NOMO-1 (cell line): ENCODE measurements around the gene DMD.
"Not testable (repeated sequence)": the region's sequence is repeated elsewhere in the genome, so short reads cannot be mapped to it uniquely, and the experiment has no call there.

ENCODE experiments used
- DNase-seq, 2 experiments: peaks; one replicate each; lab custom pipeline; 2025; ENCODE audit not compliant: unreplicated experiment in 2 of 2; lab: John Stamatoyannopoulos, UW

The DMD gene

GRCh38 chrX:32673193-32673592 lies 538.2 kb downstream of the DMD start:
- DNase-seq: no peak

DNA sequence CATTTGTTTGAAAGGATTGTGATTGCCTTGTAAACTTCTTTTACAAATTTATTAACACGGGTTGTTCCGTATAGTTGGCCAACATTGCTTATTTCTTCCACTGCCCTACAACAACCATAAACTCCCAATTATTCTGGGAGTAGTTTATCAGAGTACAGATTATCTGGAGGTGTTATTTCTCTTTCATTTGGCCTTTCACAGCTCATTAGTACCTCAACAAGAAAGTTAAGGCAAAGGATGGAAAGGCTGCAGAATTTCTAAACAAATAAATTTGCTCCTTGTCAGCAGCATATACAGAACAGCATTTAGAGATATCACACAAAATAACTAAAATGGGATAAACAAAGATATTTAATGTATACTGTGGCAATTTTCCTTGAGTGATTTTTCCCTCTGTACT lies 548.8 kb downstream of the DMD start:
- DNase-seq: no peak

- no peak for DNase-seq
Observed at GRCh38 chrX:32644476-32645245, 566.7 kb downstream of the DMD start.

DNA sequence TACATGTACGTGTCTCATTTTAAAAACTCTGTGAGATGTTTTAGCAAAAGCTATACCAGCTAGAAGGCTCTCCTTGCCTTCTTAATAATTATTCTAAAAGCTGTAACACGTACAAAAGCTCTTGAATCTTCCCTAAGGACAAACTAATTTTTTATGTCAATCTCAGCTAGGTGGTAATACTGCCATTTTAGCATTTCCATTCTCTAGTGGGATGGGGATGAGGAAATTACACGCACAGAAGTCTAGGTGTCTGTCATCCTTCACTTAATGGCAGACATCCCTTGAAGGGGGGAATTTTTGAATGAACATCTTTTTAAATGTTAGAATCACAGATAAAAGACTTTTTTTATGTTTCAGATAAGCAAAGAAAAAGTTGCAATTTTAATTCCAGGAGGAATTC lies 569.1 kb downstream of the DMD start:
- DNase-seq: no peak

DNA sequence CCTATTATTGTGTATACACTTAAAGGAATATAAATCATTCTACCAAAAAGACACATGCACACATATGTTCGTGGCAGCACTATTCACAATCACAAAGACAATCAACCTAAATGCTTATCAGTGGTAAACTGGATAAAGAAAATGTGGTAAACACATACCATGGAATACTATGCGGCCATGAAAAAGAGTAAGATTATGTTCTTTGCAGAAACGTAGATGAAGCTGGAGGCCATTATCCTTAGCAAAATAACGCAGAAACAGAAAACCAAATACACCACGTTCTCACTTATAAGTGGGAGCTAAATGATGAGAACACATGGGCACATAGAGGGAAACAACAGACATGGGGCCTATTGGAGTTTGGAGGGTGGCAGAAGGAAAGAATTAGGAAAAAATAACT lies 593.2 kb downstream of the DMD start:
- DNase-seq: no peak

GRCh38 chrX:32614707-32615106 lies 596.6 kb downstream of the DMD start:
- no peak for DNase-seq

- DNase-seq: no peak
Observed at GRCh38 chrX:32599156-32599555, 612.2 kb downstream of the DMD start.

DNA sequence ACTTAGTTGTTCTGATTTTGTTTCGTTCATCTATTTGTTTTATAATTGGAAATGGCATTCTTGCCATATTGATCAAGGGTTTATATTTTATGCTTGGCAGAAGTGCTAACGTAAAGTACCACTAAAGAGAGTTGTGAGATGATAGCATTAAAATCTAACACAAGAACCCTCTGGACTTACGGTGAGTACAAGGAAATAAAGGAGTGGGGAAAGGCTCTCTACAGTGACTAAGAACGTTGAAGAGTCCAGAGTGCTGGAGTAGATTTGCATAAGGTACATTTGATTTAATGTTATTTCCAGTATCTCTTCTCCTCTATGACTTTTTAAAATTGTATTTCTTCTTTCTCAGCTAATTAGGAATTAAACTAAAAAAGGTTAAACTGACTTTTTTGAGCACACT lies 612.6 kb downstream of the DMD start:
- DNase-seq: no peak

- DNase-seq: no peak
Observed at GRCh38 chrX:32597777-32598176, 613.6 kb downstream of the DMD start.

GRCh38 chrX:32592786-32593185 lies 618.6 kb downstream of the DMD start:
- DNase-seq: no peak

DNA sequence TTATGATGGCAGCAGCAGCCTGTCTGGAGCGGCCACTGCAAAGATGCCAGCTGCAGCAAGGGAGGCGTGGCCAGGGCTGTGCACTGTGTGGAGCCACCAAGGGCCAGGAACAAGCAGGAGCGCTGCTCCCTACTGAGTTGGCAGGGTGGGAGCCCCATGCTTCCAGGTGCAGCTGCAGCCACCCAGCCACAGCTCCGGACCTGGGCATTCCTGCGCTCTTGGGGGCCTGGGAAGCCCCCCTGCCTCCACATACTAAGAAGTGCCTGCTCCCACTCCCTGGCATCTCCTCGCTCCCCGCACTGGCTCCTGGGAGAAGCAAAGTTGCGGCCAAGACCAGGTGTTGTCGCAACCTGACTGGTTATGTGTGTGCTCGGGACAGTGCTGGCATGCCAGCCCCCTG lies 619.8 kb downstream of the DMD start:
- DNase-seq: no peak

DNA sequence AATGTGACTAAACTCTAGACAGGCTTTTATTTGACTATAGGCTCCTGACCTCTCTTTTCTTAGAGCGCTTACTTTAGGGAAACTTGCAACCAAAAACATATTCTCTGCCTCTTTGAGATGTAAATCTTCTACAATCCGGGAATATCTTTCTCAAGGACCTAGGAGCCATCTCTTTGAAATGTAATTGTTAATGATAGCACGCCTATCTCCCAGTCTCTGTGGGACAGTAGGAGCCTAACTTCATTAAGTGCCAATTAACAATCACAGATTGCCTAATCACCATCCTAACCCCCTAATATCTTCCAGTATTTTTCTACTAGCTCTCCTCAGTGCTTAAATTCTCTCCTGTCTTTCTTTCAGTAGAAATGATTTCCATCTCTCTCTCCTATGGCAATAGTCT lies 628.6 kb downstream of the DMD start:
- no peak for DNase-seq

DNA sequence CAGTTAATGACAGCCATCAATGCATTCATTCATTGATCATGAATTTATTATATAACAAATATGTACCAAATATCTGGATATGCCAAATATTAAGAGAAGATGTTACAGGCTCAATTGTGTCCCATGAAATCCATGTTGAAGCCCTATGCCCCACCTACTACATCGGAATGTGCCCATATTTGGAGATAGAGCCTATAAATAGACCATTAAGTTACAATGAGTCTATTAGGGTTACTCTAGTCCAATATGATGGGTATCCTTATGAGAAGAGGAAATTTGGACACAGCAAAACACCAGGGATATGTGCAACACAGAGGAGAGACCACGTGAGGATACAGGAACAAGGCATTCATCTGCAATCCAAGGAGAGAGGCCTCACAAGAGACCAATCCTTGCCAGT lies 634.5 kb downstream of the DMD start:
- no peak for DNase-seq

- DNase-seq: no peak
Observed at GRCh38 chrX:32572644-32573043, 638.7 kb downstream of the DMD start.

GRCh38 chrX:32571579-32571978 lies 639.8 kb downstream of the DMD start:
- DNase-seq: no peak

GRCh38 chrX:32562261-32562660 lies 649.1 kb downstream of the DMD start:
- no peak for DNase-seq

DNA sequence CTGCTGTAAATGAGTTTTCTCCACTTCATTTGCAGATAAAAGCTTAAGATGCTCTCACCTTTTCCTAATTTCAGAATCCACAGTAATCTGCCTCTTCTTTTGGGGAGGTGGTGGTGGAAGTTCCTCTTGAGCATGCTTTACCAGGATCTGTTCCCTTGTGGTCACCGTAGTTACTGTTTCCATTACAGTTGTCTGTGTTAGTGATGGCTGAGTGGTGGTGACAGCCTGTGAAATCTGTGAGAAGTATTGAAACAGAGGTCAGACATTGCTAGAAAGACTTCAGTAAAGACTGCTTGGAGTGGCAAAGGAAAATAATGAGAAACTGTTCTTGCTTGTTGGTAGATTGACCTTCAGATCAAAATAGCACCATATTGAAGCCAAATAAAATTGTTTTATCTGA lies 666.2 kb downstream of the DMD start:
- DNase-seq: no peak

DNA sequence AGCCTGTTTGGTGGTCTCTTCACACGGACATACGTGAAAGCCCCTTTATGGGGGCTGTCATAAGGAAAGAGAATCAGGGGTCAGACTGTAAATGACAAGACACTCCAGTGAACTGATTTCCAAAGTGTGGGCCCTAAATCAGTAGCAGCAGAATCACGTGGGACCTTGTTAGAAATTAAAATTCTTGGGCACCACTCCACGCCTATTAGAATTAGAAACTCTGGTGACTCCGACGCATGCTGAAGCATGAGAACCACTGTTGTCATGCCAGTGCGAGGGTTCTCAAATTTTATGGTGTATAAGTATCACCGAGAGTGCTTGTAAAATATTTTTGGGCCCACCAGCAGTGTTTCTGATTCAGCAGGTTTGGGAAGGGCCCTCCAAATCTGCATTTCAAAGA lies 672.8 kb downstream of the DMD start:
- no peak for DNase-seq

DNA sequence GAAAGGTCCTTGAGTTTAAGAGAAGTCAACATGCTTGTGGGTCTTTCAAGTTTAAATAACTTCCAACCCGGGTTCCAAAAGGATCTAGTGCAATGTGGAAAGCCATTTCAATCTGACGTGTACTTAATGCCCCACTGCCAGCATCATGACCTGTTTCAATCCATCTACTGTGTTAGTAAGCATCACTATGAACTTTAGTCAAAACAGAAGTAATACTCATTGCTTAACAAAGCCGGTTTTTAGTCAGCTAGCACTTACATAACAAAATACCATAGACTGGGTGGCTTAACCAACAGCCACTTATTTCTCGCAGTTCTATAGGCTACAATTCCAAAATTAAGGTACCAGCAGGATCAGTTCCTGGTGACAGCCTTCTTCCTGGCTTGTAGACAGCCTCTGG lies 677.5 kb downstream of the DMD start:
- no peak for DNase-seq

- no peak for DNase-seq
Observed at GRCh38 chrX:32532262-32532661, 679.1 kb downstream of the DMD start.

- peak in 1 of 2 experiments; percentile 53 for DNase-seq
Observed at GRCh38 chrX:32530802-32531403, 680.4 kb downstream of the DMD start.

- not testable (repeated sequence) for DNase-seq
Observed at GRCh38 chrX:32528451-32528850, 682.9 kb downstream of the DMD start.

GRCh38 chrX:32525234-32525633 lies 686.1 kb downstream of the DMD start:
- no peak for DNase-seq
